GM12801 (cell line): ENCODE results near the gene DYNLT2B.

Experiments used
- CTCF ChIP-seq: IDR thresholded peaks from one replicate; pipeline ENCODE4 v1.5.1; 2011; ENCODE audit warnings: control low read depth; ENCODE audit not compliant: insufficient read length; ENCODE audit errors: extremely low read depth

Gene DYNLT2B

DNA sequence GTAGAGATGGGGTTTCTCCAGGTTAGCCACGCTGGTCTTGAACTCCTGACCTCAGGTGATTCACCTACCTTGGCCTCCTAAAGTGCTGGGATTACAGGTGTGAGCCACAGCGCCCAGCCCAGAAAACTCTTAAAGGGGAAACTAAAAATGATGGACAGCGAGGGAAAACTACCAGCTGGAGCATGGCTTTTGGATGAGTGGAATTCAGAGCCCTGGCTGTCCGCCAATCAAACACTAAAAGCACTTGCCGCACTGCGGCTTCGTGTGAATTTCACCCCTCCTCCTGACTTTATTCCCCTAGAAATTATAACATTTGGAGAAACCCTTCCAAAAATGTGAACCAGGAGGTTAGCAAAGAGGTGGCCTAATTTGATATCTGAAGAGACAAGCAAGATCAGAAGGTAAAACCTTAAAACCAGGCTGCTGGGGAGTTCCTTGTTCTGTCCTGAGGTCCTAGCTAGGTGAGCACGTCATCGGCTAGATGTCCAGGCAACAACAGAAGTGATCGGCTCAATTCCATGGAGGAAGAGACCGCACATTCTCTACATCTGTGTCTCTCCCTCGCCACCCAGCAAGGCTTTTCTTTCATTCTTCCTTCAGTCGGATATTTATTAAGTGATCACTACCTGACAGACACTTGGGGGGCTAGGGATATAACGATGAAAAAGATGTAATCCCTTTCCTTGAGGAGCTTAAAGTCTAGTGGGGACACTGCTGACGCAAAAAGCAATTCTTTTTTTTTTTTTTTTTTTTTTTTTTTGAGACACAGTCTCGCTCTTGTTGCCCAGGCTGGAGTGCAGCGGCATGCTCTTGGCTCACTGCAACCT is 18.5 kb upstream of the DYNLT2B start:
- TF ChIP-seq CTCF, result no peak

- TF ChIP-seq CTCF, result no peak
Observed at GRCh38 chr3:196335503-196335948, 17.5 kb upstream of the DYNLT2B start.

- TF ChIP-seq CTCF, result no peak
Observed at GRCh38 chr3:196334982-196335381, 16.9 kb upstream of the DYNLT2B start.

GRCh38 chr3:196332168-196332567 is 14.1 kb upstream of the DYNLT2B start:
- TF ChIP-seq CTCF, result no peak

DNA sequence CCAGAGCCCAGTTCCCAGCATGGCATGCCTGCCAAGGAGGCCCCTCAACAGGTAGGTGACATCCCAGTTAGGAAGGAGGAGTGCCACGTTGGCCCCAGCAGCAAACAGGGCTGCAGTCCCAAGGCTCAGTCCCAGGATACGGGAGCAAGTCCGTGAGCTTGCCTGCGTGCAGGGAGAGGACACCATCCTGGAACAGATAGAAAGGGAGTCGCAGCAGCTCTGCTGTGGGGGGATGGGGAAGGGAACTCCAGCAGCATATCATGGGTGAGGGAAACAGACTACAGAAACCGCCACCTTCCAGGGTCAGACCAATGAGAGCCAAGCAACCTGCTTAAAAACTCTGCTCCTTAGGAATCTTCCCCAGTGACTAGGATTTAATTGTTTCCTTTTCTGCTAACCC is 9.4 kb upstream of the DYNLT2B start:
- no peak for TF ChIP-seq CTCF

GRCh38 chr3:196326936-196327335 is 8.9 kb upstream of the DYNLT2B start:
- no peak for TF ChIP-seq CTCF

GRCh38 chr3:196323691-196324090 is 5.7 kb upstream of the DYNLT2B start:
- no peak for TF ChIP-seq CTCF
